Right atrium auricular region (tissue), 2 donors: ENCODE results near the gene SIGLEC9. TPM values are rescaled to one million over a fixed set of nuclear protein-coding genes. Genes with fewer than 3 reads are reported as not detected.

Source experiments
- DNase-seq: peaks from one replicate; pipeline ENCODE4 v3.0.0-alpha.2; 2019; ENCODE audit warnings: low spot score
- H3K27ac ChIP-seq, 2 donors: fragments of 200-600 bp; sonication (generic); 1 replicate in 1 of 2; 2 replicates in 1 of 2; pipeline ENCODE4 v1.5.1; 2016 to 2019
- H3K27me3 ChIP-seq, 2 donors: fragments of 200-600 bp; sonication (generic); one replicate each; pipeline versions ENCODE4 v1.5.1 to v1.6.0; 2017 to 2019
- H3K36me3 ChIP-seq: fragments of 200-600 bp; sonication (generic); one replicate; pipeline ENCODE4 v1.5.1; 2016
- H3K4me1 ChIP-seq, 2 donors: fragments of 200-600 bp; sonication (generic); one replicate each; pipeline versions ENCODE4 v1.5.1 to v1.6.0; 2017 to 2019
- H3K4me3 ChIP-seq, 2 donors: fragments of 200-600 bp; sonication (generic); 1 replicate in 1 of 2; 2 replicates in 1 of 2; pipeline ENCODE4 v1.5.1; 2017 to 2019; ENCODE audit warnings: mild to moderate bottlenecking in 1 of 2, moderate library complexity in 1 of 2
- H3K9me3 ChIP-seq, 2 donors: fragments of 200-600 bp; sonication (generic); one replicate each; pipeline ENCODE4 v1.5.1; 2019
- CTCF ChIP-seq, 2 donors: fragments of 200-600 bp; sonication (generic); IDR thresholded peaks; one replicate each; pipeline ENCODE4 v1.5.1; 2019; ENCODE audit warnings: antibody characterized with exemption in 2 of 2
- total RNA-seq, 2 donors: library from RNA; depleted of rRNA; stranded (reverse); fragments of >200 nt; gene quantifications; one replicate each; pipeline ENCODE4 v1.1.0, GENCODE V29; 2016

Gene SIGLEC9
- total RNA-seq, 2 donors from 2014 or later: 1.5 to 7.4 TPM

- Histone ChIP-seq H3K4me3 (no peak overlapping the region), H3K36me3 (no peaks in the 10 kb centered on the region), H3K27ac (peak overlapping the region in 1 of 2 donors; percentile 40), H3K27me3 (no peaks in the 10 kb centered on the region), H3K9me3 (no peaks in the 10 kb centered on the region), H3K4me1 (no peaks in the 10 kb centered on the region)
- no peak for TF ChIP-seq CTCF (IDR thresholded peaks at IDR 0.05)
- no peak for DNase-seq
These were observed 490 bp upstream of the SIGLEC9 start for GRCh38 chr19:51124216-51124615.

- H3K27ac ChIP-seq: peak overlapping the region; percentile 48 to 60
- H3K4me3 ChIP-seq: peak overlapping the region; percentile 14 to 21
- no peak for TF ChIP-seq CTCF (IDR thresholded peaks at IDR 0.05)
- H3K27me3 ChIP-seq: no peaks in the 10 kb centered on the region
- no peaks in the 10 kb centered on the region for H3K4me1 ChIP-seq
- H3K36me3 ChIP-seq: no peaks in the 10 kb centered on the region
- no peaks in the 10 kb centered on the region for H3K9me3 ChIP-seq
- no peak for DNase-seq
These were observed 842 bp downstream of the SIGLEC9 start for GRCh38 chr19:51125421-51126075.

- no peak for DNase-seq
- Histone ChIP-seq H3K4me1 (peaks cover 0 to 6% of the 10 kb centered on the region in 2 donors), H3K27ac (peak overlapping the region in 1 of 2 donors; percentile 60), H3K9me3 (no peaks in the 10 kb centered on the region), H3K36me3 (no peaks in the 10 kb centered on the region), H3K4me3 (no peak overlapping the region), H3K27me3 (no peaks in the 10 kb centered on the region)
- TF ChIP-seq CTCF (IDR thresholded peaks at IDR 0.05): no peak
These were observed 2.3 kb downstream of the SIGLEC9 start for GRCh38 chr19:51127032-51127431.

- Histone ChIP-seq H3K27ac (peak overlapping the region in 1 of 2 donors; percentile 16), H3K4me1 (peaks cover 0 to 14% of the 10 kb centered on the region in 2 donors), H3K4me3 (no peak overlapping the region), H3K36me3 (no peaks in the 10 kb centered on the region), H3K27me3 (no peaks in the 10 kb centered on the region), H3K9me3 (no peaks in the 10 kb centered on the region)
- DNase-seq: peak; percentile 76
- TF ChIP-seq CTCF (IDR thresholded peaks at IDR 0.05): no peak
These were observed 3.0 kb downstream of the SIGLEC9 start for GRCh38 chr19:51127755-51128154.

GRCh38 chr19:51128227-51128626, 3.5 kb downstream of the SIGLEC9 start:
- Histone ChIP-seq H3K4me3 (no peak overlapping the region), H3K36me3 (no peaks in the 10 kb centered on the region), H3K27ac (peak overlapping the region; percentile 16), H3K27me3 (no peaks in the 10 kb centered on the region), H3K4me1 (peaks cover 0 to 16% of the 10 kb centered on the region in 2 donors), H3K9me3 (no peaks in the 10 kb centered on the region)
- no peak for DNase-seq
- TF ChIP-seq CTCF (IDR thresholded peaks at IDR 0.05): no peak

- DNase-seq: no peak
- Histone ChIP-seq H3K36me3 (no peaks in the 10 kb centered on the region), H3K4me3 (no peak overlapping the region), H3K9me3 (no peaks in the 10 kb centered on the region), H3K27me3 (no peaks in the 10 kb centered on the region), H3K27ac (no peak overlapping the region), H3K4me1 (peaks cover 0 to 16% of the 10 kb centered on the region in 2 donors)
- no peak for TF ChIP-seq CTCF (IDR thresholded peaks at IDR 0.05)
These were observed 5.0 kb downstream of the SIGLEC9 start for GRCh38 chr19:51129716-51130115.
